PC-9 (cell line): ENCODE data around the gene HOXA11.

ENCODE experiments used
- CTCF ChIP-seq: fragments of 200-600 bp; sonication (generic); conservative IDR thresholded peaks from 2 replicates; pipeline ENCODE4 v1.6.1; 2017; ENCODE audit warnings: mixed run types, antibody characterized with exemption, mild to moderate bottlenecking, moderate library complexity
- EZH2 ChIP-seq: fragments of 200-600 bp; sonication (generic); IDR thresholded peaks from 2 replicates; pipeline ENCODE4 v1.8.0; 2017; ENCODE audit warnings: antibody characterized with exemption, low read depth

DNA sequence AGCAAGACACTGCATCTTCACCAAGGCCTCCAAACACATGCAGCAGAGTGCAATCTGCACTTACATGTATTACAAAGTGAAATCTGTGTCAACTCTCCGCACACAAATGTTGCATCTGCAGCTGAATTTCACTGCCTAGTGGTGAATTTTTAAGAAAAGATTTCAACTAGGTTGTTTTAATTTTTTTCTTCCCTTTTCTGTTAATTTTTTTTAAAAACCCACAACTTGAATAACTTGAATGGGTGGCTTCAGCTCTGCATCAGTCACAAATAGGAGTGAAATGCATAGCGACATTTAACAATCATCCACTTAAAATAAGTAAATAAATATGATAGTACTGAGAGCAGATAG, 8.9 kb upstream of the HOXA11 start:
- TF ChIP-seq EZH2: no peak
- TF ChIP-seq CTCF: no peak
